Epithelial cell of proximal tubule (primary cell): ENCODE measurements around the gene SNX24. TPM values are rescaled to one million over a fixed set of nuclear protein-coding genes. Genes with fewer than 3 reads are reported as not detected.

Experiments used
- DNase-seq: peaks from one replicate; pipeline ENCODE4 v3.0.0-alpha.2; 2011; ENCODE audit warnings: low read depth
- H3K4me3 ChIP-seq: 2 replicates; pipeline ENCODE4 v1.5.1; 2011; ENCODE audit warnings: low read depth, mild to moderate bottlenecking, low read length
- total RNA-seq: library from RNA; depleted of rRNA; stranded (reverse); fragments of >200 nt; gene quantifications from 2 replicates; pipeline ENCODE4 v1.2.3, GENCODE V29; 2015
- TF ChIP-seq, protein P1 (sequence below): conservative IDR thresholded peaks from 2 replicates; pipeline ENCODE4 v1.5.1; 2012; ENCODE audit warnings: low read depth, mild to moderate bottlenecking, low read length

The SNX24 gene
- total RNA-seq, 1 donor from 2014 or later = 30.7 TPM

DNA sequence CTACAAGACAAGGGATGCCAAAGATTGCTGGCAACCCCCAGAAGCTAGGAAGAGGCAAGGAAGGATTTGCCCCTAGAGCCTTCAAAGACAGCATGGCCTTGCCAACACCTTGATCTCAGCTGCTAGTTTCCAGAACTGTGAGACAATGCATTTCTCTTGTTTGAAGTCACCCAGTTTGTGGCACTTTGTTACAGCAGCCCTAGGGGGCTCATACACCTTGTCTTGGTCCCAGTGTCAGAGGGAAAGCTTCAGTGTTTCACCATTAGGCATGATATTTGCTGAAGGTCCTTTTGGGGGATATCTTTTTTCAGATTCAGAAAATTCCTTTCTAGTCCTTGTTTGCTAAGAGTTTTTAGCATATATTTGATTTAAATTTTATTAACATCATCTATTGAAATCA is 194.3 kb downstream of the SNX24 start:
- no peak overlapping the region for H3K4me3 ChIP-seq
- no peak for DNase-seq
- TF ChIP-seq, protein P1, sequence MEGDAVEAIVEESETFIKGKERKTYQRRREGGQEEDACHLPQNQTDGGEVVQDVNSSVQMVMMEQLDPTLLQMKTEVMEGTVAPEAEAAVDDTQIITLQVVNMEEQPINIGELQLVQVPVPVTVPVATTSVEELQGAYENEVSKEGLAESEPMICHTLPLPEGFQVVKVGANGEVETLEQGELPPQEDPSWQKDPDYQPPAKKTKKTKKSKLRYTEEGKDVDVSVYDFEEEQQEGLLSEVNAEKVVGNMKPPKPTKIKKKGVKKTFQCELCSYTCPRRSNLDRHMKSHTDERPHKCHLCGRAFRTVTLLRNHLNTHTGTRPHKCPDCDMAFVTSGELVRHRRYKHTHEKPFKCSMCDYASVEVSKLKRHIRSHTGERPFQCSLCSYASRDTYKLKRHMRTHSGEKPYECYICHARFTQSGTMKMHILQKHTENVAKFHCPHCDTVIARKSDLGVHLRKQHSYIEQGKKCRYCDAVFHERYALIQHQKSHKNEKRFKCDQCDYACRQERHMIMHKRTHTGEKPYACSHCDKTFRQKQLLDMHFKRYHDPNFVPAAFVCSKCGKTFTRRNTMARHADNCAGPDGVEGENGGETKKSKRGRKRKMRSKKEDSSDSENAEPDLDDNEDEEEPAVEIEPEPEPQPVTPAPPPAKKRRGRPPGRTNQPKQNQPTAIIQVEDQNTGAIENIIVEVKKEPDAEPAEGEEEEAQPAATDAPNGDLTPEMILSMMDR = no peak

DNA sequence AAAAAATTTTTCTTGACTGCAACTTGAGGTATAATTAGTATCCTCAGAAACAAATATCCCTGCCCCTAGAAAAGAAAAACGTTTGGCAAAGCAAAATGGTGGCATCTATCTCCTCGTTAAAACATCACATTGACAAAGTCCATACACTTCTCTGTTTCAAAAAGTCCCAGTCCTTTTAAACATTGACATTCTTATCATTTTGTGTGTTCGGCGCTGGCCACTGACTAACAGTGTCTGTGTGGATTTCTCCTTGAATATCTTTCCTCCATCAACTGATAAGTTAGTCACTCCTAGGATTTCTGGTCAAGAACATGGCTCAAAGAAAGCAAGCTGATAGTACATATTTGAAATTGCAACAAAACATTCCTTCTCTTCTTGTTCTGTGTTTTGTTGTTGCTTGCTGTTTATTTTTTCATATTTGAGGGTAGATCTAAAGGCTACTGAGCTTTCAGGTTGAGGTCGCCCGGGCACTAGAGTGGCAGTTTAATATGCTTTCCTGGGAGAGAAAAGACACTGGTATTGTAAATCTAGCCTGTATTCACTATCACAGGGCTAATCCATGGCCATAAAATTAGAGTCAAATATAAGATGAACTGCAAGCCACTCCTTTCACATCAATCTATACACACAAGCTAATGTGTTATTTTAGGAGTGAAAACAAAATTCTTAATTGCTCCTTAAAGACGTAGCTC is 199.7 kb downstream of the SNX24 start:
- TF ChIP-seq, protein P1 = no peak
- H3K4me3 ChIP-seq = no peak overlapping the region
- no peak for DNase-seq

DNA sequence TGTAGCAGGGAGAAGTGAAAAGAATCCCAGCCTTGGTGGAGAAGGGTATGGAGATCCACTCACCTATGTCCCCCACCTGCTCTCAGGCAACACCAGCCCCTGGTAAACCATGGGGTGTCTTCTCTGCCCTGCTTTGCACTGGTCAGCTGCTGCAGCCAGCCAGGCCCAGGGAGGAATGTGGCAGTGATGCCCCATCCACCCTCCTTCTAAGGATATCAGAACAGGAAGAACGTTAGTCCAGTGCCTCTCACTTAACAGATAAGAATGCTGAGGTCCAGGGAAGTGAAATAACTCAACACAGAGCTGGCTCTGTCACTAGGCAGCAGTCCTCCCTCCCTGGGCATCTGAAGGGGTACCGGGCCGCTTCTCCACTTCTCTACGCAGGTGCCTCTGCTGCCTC is 200.8 kb downstream of the SNX24 start:
- no peak for DNase-seq
- TF ChIP-seq, protein P1 = no peak
- no peak overlapping the region for H3K4me3 ChIP-seq

DNA sequence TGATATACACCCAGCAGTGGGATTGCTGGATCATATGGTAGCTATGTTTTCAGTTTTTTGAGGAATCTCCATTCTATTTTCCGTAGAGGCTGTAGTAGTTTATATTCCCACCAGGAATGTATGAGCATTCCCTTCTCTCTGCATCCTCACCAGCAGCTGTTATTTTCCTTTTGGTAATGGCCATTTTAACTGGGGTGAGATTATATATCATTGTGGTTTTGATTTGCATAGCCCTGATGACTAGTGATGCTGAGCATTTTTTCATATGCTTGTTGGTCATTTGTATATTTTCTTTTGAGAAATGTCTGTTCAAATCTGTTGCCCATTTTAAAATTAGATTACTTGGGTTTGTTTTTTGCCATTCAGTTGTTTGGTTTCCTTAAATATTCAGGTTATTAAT is 202.3 kb downstream of the SNX24 start:
- DNase-seq = no peak
- H3K4me3 ChIP-seq = no peak overlapping the region
- TF ChIP-seq, protein P1 = no peak

DNA sequence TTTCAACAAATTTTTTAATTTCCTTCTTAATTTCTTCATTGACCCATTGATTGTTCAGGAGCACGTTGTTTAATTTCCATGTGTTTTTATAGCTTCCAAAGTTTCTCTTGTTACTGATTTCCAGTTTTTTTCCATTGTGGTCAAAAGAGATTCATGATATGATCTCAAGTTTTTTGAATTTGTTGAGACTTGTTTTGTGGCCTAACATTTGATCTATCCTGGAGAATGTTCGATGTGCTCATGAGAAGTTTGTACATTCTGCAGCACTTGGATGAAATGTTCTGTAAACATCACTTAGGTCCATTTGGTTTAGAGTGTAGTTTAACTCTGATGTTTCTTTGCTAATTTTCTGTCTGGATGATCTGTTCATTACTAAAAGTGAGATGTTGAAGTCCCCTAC is 205.8 kb downstream of the SNX24 start:
- no peak overlapping the region for H3K4me3 ChIP-seq
- no peak for DNase-seq
- TF ChIP-seq, protein P1 = no peak

Other genes with a start within 250 kb of the SNX24 start
- gene SNX2, start 70.5 kb upstream of the SNX24 start, total RNA-seq = 34.0 and 50.1 TPM in 2 replicates
- 24.2 and 25.0 TPM in 2 replicates for gene PPIC, start 191.1 kb downstream of the SNX24 start, total RNA-seq
- under 0.01 TPM in 1 of 2 replicates, not detected in the other for gene PRDM6, start 243.6 kb downstream of the SNX24 start, total RNA-seq